Liver (tissue), 9 donors: ENCODE data around the gene CACNA1C. TPM values are rescaled to one million over a fixed set of nuclear protein-coding genes. Genes with fewer than 3 reads are reported as not detected.
A peak's percentile ranks its signal among the peaks of the same experiment; 100 is the strongest.

ENCODE experiments used
- DNase-seq: peaks from one replicate; pipeline ENCODE4 v3.0.0-alpha.2; 2017; ENCODE audit warnings: low spot score
- H3K27ac ChIP-seq, 2 donors: one replicate each; pipeline ENCODE4 v1.7.0; 2013; ENCODE audit warnings: inconsistent platforms in 2 of 2, low read length in 2 of 2, control low read depth in 1 of 2, low read depth in 1 of 2, mild to moderate bottlenecking in 1 of 2
- H3K27me3 ChIP-seq, 4 donors: one replicate each; pipeline versions ENCODE4 v1.6.1 to v1.7.0; 2013; ENCODE audit warnings: low read length in 3 of 4, inconsistent platforms in 1 of 4, mild to moderate bottlenecking in 1 of 4, moderate library complexity in 1 of 4; ENCODE audit not compliant: control insufficient read depth in 4 of 4, insufficient read depth in 4 of 4
- H3K36me3 ChIP-seq, 4 donors: one replicate each; pipeline versions ENCODE4 v1.6.1 to v1.7.0; 2013; ENCODE audit warnings: low read length in 3 of 4, mild to moderate bottlenecking in 3 of 4, low read depth in 1 of 4, moderate library complexity in 1 of 4; ENCODE audit not compliant: control insufficient read depth in 4 of 4, insufficient read depth in 3 of 4
- H3K4me1 ChIP-seq, 4 donors: one replicate each; pipeline versions ENCODE4 v1.6.1 to v1.7.0; 2013; ENCODE audit warnings: low read length in 3 of 4, mild to moderate bottlenecking in 3 of 4, moderate library complexity in 1 of 4; ENCODE audit not compliant: control insufficient read depth in 4 of 4, insufficient read depth in 4 of 4
- H3K4me3 ChIP-seq, 3 donors: one replicate each; pipeline versions ENCODE4 v1.6.1 to v1.7.0; 2013; ENCODE audit warnings: low read length in 3 of 3, control low read depth in 1 of 3, low read depth in 1 of 3, mild to moderate bottlenecking in 1 of 3
- H3K9ac ChIP-seq, 2 donors: one replicate each; pipeline ENCODE4 v1.7.0; 2013; ENCODE audit warnings: low read length in 2 of 2, mild to moderate bottlenecking in 2 of 2, moderate library complexity in 2 of 2, control low read depth in 1 of 2, low read depth in 1 of 2
- H3K9me3 ChIP-seq, 4 donors: one replicate each; pipeline versions ENCODE4 v1.6.1 to v1.7.0; 2013; ENCODE audit warnings: low read length in 3 of 4; ENCODE audit not compliant: control insufficient read depth in 4 of 4
- FOXA1 ChIP-seq: IDR thresholded peaks from 2 replicates; pipeline ENCODE4 v1.6.1; 2016; ENCODE audit warnings: antibody characterized with exemption
- FOXA2 ChIP-seq: IDR thresholded peaks from 2 replicates; pipeline ENCODE4 v1.6.1; 2016; ENCODE audit warnings: antibody characterized with exemption
- GABPA ChIP-seq, 2 donors: IDR thresholded peaks in 1 of 2; conservative IDR thresholded peaks in 1 of 2; 2 replicates each; pipeline ENCODE4 v1.6.1; 2016; ENCODE audit warnings: antibody characterized with exemption in 2 of 2, mild to moderate bottlenecking in 1 of 2, moderate library complexity in 1 of 2
- HNF4A ChIP-seq, 2 donors: conservative IDR thresholded peaks; 2 replicates each; pipeline ENCODE4 v1.6.1; 2016; ENCODE audit warnings: antibody characterized with exemption in 2 of 2, mild to moderate bottlenecking in 2 of 2
- HNF4G ChIP-seq: IDR thresholded peaks from 2 replicates; pipeline ENCODE4 v1.6.1; 2016; ENCODE audit warnings: antibody characterized with exemption
- JUND ChIP-seq, 2 donors: IDR thresholded peaks; 2 replicates each; pipeline ENCODE4 v1.6.1; 2016; ENCODE audit warnings: antibody characterized with exemption in 2 of 2
- NR2F2 ChIP-seq: IDR thresholded peaks from 2 replicates; pipeline ENCODE4 v1.6.1; 2016; ENCODE audit warnings: antibody characterized with exemption
- RAD21 ChIP-seq, 2 donors: IDR thresholded peaks; 2 replicates each; pipeline ENCODE4 v1.6.1; 2016; ENCODE audit warnings: antibody characterized with exemption in 2 of 2, mild to moderate bottlenecking in 2 of 2
- RXRA ChIP-seq, 2 donors: IDR thresholded peaks; 2 replicates each; pipeline ENCODE4 v1.6.1; 2017 to 2018; ENCODE audit warnings: antibody characterized with exemption in 2 of 2, mild to moderate bottlenecking in 1 of 2
- SP1 ChIP-seq: IDR thresholded peaks from 2 replicates; pipeline ENCODE4 v1.6.1; 2018; ENCODE audit warnings: antibody characterized with exemption, mild to moderate bottlenecking
- TAF1 ChIP-seq: conservative IDR thresholded peaks from 2 replicates; pipeline ENCODE4 v1.6.1; 2016; ENCODE audit warnings: antibody characterized with exemption, mild to moderate bottlenecking
- YY1 ChIP-seq: IDR thresholded peaks from 2 replicates; pipeline ENCODE4 v1.6.1; 2016; ENCODE audit warnings: antibody characterized with exemption, mild to moderate bottlenecking
- WGBS: extraction: QIAGEN DNeasy Blood & Tissue Kit; methylation state at CpG from one replicate; pipeline ENCODE4 v1.1.7; 2013; 5-methylcytosine and 5-hydroxymethylcytosine counted together
- polyA plus RNA-seq, 2 donors: library from polyadenylated mRNA; stranded (reverse) in 1 of 2; unstranded in 1 of 2; fragments of 200-250 nt in 1 of 2; fragments of >200 nt in 1 of 2; fragmentation: Nextera tagmentation in 1 of 2; extraction: Ambion mirVana in 1 of 2; gene quantifications; one replicate each; pipeline versions ENCODE4 v1.2.1 to v1.2.3, GENCODE V29; 2013 to 2015
- total RNA-seq, 2 donors: library from RNA; depleted of rRNA; stranded (reverse); fragments of >200 nt; gene quantifications; one replicate each; pipeline ENCODE4 v1.2.3, GENCODE V29; 2014
- TF ChIP-seq, protein P1 (sequence below): IDR thresholded peaks from 2 replicates; pipeline ENCODE4 v1.6.1; 2016; ENCODE audit warnings: antibody characterized with exemption, mild to moderate bottlenecking
- TF ChIP-seq, protein P2 (sequence below): IDR thresholded peaks from 2 replicates; pipeline ENCODE4 v1.6.1; 2016; ENCODE audit warnings: antibody characterized with exemption
- TF ChIP-seq, protein P3 (sequence below): IDR thresholded peaks from 2 replicates; pipeline ENCODE4 v1.6.1; 2016; ENCODE audit warnings: antibody characterized with exemption
- TF ChIP-seq, protein P4 (sequence below): fragments of 150-350 bp; IDR thresholded peaks from 2 replicates; pipeline ENCODE4 v1.5.1; 2017; ENCODE audit warnings: improper control_type of control experiment, low read depth, low read length; ENCODE audit not compliant: missing input control
- donor health status: healthy.
- donor health status: healthy.
- donor health status: healthy.
- donor health status: healthy.
- donor health status: healthy.

The CACNA1C gene
- total and polyA plus RNA-seq, 4 donors, result 0.23 to 1.9 (median 0.41) TPM

DNA sequence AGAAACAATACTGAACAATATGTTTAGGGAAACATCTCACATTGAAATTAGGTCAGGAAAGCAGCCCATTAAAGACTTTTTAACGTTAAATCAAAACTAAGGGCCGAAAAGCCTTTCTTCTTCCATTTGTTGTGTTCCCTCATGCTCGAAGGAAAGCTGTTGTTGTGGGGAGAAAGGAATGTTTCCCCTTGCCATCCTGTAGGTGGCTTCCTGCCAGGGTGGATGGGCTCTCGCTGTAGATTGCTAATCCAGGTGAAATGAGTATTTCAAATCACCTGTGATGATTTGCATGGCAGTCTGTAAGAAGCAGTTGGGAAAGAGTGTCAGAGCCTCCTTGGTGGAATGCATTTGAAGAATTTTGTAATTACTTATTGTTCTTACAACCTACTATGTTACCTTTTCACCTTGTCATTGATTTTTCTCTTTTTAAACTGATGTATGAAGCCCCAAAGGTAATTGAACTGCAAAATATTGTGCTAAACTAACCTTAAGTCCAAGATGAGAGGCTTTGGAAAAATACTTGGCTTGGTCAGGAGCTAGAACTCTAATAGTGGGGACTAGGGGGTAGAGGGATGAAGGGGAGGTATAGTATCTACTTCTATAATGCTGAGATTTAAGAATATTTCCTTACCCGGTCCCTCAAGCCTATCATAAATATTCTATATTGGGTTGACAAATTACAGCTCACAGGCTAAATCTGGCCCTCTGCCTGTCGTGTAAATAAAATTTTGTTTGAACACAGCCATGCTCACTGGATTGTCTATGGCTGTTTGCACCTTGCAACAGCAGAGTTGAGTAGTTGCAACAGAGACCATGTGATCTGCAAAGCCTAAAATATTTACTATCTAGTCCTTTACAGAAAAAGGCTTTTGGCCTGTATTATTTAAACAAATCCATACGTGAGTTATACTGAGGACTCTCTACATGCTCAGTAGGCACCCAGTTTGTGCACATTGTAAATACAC lies 40.9 kb upstream of the CACNA1C start (continued):
- TF ChIP-seq, protein P1, sequence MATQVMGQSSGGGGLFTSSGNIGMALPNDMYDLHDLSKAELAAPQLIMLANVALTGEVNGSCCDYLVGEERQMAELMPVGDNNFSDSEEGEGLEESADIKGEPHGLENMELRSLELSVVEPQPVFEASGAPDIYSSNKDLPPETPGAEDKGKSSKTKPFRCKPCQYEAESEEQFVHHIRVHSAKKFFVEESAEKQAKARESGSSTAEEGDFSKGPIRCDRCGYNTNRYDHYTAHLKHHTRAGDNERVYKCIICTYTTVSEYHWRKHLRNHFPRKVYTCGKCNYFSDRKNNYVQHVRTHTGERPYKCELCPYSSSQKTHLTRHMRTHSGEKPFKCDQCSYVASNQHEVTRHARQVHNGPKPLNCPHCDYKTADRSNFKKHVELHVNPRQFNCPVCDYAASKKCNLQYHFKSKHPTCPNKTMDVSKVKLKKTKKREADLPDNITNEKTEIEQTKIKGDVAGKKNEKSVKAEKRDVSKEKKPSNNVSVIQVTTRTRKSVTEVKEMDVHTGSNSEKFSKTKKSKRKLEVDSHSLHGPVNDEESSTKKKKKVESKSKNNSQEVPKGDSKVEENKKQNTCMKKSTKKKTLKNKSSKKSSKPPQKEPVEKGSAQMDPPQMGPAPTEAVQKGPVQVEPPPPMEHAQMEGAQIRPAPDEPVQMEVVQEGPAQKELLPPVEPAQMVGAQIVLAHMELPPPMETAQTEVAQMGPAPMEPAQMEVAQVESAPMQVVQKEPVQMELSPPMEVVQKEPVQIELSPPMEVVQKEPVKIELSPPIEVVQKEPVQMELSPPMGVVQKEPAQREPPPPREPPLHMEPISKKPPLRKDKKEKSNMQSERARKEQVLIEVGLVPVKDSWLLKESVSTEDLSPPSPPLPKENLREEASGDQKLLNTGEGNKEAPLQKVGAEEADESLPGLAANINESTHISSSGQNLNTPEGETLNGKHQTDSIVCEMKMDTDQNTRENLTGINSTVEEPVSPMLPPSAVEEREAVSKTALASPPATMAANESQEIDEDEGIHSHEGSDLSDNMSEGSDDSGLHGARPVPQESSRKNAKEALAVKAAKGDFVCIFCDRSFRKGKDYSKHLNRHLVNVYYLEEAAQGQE, result peak; percentile 48

DNA sequence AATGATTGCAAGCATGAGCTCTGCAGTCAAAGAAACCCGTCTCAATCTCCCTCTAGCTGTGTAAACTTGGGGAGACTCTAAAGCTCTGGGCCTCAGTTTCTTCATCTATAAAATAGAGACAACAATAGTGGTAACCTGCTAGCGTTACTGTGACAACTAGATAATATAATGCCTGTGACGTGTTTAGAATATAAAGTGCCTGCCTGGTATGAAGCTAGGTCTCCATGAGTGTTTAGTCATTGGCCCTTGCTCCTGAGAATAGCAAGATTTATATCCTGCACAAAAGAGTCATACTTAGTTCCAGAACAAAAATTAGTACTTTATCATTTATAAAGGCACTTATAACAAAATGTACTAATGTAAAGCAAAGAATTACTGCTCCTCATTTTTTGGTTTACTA lies 39.7 kb upstream of the CACNA1C start:
- peak overlapping the region; percentile 62 to 65 for H3K27ac ChIP-seq
- 91% methylated on average over 3 of the region's 3 CpGs for WGBS
- H3K36me3 ChIP-seq, result no peaks in the 10 kb centered on the region
- H3K27me3 ChIP-seq, result no peaks in the 10 kb centered on the region
- no peak for DNase-seq
- no peaks in the 10 kb centered on the region for H3K9me3 ChIP-seq
- peaks cover 6 to 38% (median 28%) of the 10 kb centered on the region in 4 donors for H3K4me1 ChIP-seq
- no peak overlapping the region for H3K9ac ChIP-seq
- no peak overlapping the region for H3K4me3 ChIP-seq
- no peak for TF ChIP-seq HNF4G
- no peak for TF ChIP-seq FOXA1
- TF ChIP-seq, protein P2, sequence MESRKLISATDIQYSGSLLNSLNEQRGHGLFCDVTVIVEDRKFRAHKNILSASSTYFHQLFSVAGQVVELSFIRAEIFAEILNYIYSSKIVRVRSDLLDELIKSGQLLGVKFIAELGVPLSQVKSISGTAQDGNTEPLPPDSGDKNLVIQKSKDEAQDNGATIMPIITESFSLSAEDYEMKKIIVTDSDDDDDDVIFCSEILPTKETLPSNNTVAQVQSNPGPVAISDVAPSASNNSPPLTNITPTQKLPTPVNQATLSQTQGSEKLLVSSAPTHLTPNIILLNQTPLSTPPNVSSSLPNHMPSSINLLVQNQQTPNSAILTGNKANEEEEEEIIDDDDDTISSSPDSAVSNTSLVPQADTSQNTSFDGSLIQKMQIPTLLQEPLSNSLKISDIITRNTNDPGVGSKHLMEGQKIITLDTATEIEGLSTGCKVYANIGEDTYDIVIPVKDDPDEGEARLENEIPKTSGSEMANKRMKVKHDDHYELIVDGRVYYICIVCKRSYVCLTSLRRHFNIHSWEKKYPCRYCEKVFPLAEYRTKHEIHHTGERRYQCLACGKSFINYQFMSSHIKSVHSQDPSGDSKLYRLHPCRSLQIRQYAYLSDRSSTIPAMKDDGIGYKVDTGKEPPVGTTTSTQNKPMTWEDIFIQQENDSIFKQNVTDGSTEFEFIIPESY, result no peak
- TF ChIP-seq GABPA (IDR thresholded peaks at IDR 0.05 in 1 of 2, conservative IDR thresholded peaks at IDR 0.05 in 1 of 2), result no peak

DNA sequence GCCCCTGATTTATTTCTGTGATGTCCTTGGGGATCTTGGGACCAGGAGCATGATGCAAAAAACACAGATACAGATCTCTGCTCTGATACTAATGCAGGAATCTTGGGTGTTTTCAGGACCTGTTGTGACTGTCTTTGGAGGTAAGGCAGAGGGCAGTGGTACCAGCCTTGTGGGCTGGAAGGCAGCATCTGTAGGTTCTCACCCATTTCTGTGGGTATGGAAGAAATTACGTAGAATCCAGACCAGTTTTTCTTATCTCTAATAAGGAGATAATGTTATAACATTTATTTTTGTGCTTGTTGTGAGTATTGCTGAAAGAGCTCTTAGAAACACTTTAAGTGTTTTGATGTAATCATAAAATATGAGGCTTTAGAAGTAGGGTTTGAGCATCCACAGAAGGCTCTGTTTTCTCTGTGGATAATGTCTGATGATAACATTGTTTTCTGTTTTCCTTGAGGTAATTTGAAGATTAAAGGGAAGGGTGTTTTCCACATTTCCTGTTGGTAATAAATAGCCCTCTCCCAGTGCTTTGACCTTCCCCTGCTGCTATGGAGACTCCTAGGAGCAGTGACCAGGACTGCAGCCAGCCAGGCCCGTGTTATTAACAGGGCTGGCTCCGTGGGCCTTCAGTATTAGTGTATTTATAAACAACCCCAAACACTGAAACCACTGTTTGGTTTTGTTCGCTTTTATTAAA lies 39.1 kb upstream of the CACNA1C start:
- H3K4me3 ChIP-seq, result no peak overlapping the region
- H3K4me1 ChIP-seq, result peaks cover 5 to 38% (median 28%) of the 10 kb centered on the region in 4 donors
- no peak for DNase-seq
- no peak overlapping the region for H3K27ac ChIP-seq
- H3K27me3 ChIP-seq, result no peaks in the 10 kb centered on the region
- no peaks in the 10 kb centered on the region for H3K9me3 ChIP-seq
- no peaks in the 10 kb centered on the region for H3K36me3 ChIP-seq
- TF ChIP-seq RAD21 (IDR thresholded peaks at IDR 0.05), result peak; percentile 32 to 49
- no peak for TF ChIP-seq TAF1
- TF ChIP-seq FOXA2, result no peak
- TF ChIP-seq SP1, result peak; percentile 27
- no peak for TF ChIP-seq GABPA (IDR thresholded peaks at IDR 0.05 in 1 of 2, conservative IDR thresholded peaks at IDR 0.05 in 1 of 2)
- TF ChIP-seq, protein P3, sequence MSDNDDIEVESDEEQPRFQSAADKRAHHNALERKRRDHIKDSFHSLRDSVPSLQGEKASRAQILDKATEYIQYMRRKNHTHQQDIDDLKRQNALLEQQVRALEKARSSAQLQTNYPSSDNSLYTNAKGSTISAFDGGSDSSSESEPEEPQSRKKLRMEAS, result no peak
- no peak for TF ChIP-seq YY1
- TF ChIP-seq NR2F2, result peak; percentile 68
- peak; percentile 21 to 25 for TF ChIP-seq RXRA (IDR thresholded peaks at IDR 0.05)
- TF ChIP-seq, protein P4, sequence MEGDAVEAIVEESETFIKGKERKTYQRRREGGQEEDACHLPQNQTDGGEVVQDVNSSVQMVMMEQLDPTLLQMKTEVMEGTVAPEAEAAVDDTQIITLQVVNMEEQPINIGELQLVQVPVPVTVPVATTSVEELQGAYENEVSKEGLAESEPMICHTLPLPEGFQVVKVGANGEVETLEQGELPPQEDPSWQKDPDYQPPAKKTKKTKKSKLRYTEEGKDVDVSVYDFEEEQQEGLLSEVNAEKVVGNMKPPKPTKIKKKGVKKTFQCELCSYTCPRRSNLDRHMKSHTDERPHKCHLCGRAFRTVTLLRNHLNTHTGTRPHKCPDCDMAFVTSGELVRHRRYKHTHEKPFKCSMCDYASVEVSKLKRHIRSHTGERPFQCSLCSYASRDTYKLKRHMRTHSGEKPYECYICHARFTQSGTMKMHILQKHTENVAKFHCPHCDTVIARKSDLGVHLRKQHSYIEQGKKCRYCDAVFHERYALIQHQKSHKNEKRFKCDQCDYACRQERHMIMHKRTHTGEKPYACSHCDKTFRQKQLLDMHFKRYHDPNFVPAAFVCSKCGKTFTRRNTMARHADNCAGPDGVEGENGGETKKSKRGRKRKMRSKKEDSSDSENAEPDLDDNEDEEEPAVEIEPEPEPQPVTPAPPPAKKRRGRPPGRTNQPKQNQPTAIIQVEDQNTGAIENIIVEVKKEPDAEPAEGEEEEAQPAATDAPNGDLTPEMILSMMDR, result peak; percentile 18
- no peak for TF ChIP-seq HNF4A (conservative IDR thresholded peaks at IDR 0.05)
- no peak for TF ChIP-seq JUND (IDR thresholded peaks at IDR 0.05)
- TF ChIP-seq, protein P1, result no peak
- whole genome bisulfite sequencing, result 39% methylated on average over 4 of the region's 4 CpGs
- H3K9ac ChIP-seq, result no peak overlapping the region
